Right kidney (tissue), 1 donor: ENCODE measurements around the gene BROX.

Experiments used
- DNase-seq: peaks from one replicate; pipeline ENCODE4 v3.0.0-alpha.2; 2016

BROX gene

GRCh38 chr1:222772996-222773379, 60.6 kb downstream of the BROX start:
- no peak for DNase-seq

GRCh38 chr1:222777463-222777862, 65.1 kb downstream of the BROX start:
- DNase-seq = no peak

GRCh38 chr1:222777977-222778376, 65.6 kb downstream of the BROX start:
- no peak for DNase-seq

- no peak for DNase-seq
Observed at GRCh38 chr1:222781251-222781650, 68.9 kb downstream of the BROX start.

GRCh38 chr1:222783051-222783450, 70.7 kb downstream of the BROX start:
- DNase-seq = no peak

GRCh38 chr1:222784371-222784770, 72.0 kb downstream of the BROX start:
- no peak for DNase-seq
